HCEC 1CT (cell line): ENCODE data around the gene CNTROB.

Source experiments
- DNase-seq: peaks from one replicate; pipeline ENCODE4 v3.0.0-alpha.2; 2017

Gene CNTROB

DNA sequence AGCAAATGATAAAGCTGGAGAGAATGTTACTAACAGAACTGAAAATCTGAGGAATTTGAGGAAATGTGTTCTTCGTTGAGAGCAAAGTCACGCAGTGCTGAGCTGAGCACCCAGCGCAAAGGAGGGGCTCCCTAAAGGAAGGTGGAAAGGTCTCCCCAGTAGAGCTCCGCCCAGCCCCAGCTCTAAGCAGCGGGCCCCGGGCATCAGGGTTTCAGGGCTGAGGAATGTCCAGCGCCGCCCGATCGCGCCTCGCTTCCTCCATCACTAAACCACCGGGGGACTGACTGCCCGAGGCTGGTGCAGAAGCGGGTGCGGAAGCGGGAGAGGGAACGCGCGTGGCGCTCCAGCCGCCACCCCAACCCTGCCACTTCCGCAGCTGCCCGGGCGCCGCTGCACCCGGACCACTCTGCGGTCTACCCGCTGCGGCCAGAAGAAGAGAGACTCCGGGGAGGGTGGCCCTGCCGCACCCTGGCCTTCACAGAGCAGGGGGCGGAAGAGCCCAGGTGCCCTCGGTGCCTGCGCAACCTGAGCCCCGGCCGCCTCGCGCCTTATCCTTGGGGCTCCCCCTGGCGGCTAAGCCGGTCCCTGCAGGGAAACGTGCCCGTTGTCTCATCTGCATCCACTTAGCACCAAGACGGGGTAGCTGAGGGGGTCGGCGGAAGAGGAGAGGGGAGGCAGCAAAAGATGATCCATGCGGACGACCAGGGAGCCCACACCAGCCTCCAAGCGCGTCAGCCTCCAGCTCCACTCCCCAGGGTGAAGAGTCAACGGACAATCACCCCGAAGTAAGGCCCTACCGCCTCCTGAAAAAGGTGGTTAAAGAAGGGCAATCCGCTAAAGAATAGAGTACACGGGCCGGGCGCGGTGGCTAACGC, 58.0 kb downstream of the CNTROB start:
- DNase-seq, result peak; percentile 21

DNA sequence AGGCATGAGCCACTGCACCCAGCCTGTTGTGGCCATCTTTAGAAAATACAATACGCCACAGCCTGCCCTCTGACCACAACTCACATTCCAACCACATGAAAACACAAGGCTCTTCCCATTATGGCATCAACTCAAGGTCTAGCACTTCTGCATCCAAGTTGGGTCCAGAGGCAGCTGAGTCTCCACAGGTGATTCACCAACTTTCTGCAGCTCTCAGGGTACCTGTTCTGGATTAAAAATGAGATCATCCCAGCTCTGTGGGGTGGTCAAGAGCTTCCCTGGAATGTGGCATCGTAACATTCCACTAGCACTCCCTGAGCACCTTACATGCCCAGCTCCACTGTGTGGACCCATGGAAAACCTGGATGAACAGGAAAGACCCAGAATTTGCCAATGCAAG, 60.5 kb downstream of the CNTROB start:
- peak; percentile 42 for DNase-seq

DNA sequence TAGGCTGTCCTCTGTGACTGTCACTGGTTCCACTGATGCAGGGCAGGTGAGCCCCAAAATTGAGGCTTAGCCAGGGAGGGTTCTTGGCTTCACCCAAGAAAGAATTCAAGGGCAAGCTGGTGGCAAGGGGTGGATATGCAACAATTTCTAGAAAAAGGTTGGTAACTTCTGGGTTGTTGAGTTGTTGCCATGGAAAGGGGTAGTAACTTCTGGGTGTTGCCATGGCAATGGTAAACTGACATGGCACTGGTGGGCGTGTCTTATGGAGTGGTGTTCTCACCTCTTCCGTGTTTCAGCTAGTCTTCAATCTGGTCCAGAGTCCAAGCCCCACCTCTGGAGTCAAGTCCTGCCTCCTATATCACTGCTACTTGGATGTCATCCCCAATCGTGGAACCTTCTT, 60.9 kb downstream of the CNTROB start:
- no peak for DNase-seq

DNA sequence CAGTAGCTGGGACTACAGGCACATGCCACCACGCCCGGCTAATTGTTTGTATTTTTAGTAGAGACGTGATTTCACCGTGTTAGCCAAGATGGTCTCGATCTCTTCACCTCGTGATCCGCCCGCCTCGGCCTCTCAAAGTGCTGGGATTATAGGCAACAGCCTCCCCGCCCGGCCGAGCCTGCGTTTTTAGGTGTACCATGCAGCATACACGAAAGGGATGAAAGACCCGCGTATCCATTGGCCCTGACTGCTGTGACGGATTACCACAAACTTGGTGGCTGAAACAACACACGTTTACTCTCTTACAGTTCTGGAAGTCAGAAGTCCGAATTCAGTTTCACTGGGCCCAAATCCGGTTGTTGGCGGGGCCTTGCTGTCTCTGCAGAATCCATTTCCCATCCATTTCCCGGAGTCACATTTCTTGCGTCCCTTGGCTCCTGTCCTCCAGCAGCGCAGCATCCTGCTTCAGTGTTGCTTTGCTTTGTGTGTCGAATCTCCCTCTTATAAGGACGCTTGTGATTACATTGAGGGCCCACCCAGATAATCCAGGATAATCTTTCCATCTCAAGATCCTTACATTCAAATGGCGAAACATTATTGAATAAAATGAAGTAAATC, 62.1 kb downstream of the CNTROB start:
- DNase-seq, result no peak

DNA sequence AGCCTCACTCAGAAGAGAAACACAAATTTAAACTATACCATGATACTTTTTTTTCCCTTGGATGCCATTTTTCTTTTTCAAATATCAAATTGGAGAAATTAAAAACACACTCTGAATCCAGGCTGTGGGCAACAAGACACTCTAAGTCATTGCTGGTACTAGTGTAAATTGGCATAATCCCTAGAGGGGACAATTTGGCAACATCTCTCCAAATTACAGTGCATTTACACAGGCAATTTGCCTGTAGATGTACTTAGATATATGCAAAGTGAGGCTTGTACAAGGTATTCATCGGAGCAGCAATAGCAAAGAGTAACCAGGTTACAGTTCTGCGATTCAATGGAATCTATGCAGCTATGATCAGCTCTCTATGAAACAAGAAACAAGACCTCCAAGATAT, 63.7 kb downstream of the CNTROB start:
- DNase-seq, result no peak

DNA sequence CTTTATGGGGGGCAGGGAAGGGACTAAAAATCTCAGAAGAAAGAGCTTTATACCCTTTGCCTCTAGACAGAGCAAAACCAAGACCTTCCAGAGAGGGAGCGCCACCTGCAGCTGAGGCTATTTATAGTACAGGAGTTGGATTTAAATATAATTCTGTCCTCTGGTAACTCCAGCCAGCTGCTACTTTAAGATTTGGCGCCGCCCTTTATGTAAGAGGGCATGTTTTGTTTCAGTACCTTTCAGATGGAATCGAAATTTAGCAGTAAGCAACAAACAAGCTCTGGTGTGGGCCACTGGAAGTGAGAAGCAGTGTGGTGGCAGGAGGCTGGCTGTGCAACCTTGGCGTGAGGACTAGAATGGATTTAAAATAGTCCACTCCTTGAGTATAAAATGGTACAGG, 65.2 kb downstream of the CNTROB start:
- DNase-seq, result peak; percentile 29
